Activated T-helper 17 cell treated with anti-CD3 and anti-CD28 coated beads, Interleukin-2, amount 50 U/mL, for 72 hours (primary cell): ENCODE measurements around the gene CHRM3. TPM values are rescaled to one million over a fixed set of nuclear protein-coding genes. Genes with fewer than 3 reads are reported as not detected.
"Not testable (repeated sequence)": the region's sequence is repeated elsewhere in the genome, so short reads cannot be mapped to it uniquely, and the experiment has no call there.

Source experiments
- ATAC-seq: fragments of 150-1000 bp; cut with Tn5 transposase; replicated peaks from 2 replicates; pipeline ENCODE4 v1.10.0; 2021; ENCODE audit warnings: mild to moderate bottlenecking, moderate library complexity
- H3K27ac Mint-ChIP-seq: one replicate; pipeline ENCODE4 v1.8.0; 2022; ENCODE audit warnings: mixed read lengths
- H3K27me3 Mint-ChIP-seq: one replicate; pipeline ENCODE4 v1.8.0; 2022; ENCODE audit warnings: mixed read lengths
- H3K36me3 Mint-ChIP-seq: one replicate; pipeline ENCODE4 v1.8.0; 2022; ENCODE audit warnings: low read depth, mild to moderate bottlenecking, mixed read lengths
- H3K4me1 Mint-ChIP-seq: one replicate; pipeline ENCODE4 v1.8.0; 2022; ENCODE audit warnings: mixed read lengths
- H3K4me3 Mint-ChIP-seq: one replicate; pipeline ENCODE4 v1.8.0; 2022; ENCODE audit warnings: mild to moderate bottlenecking, mixed read lengths
- H3K9me3 Mint-ChIP-seq: one replicate; pipeline ENCODE4 v1.8.0; 2022; ENCODE audit warnings: mixed read lengths
- total RNA-seq, 2 donors: library from RNA; stranded (reverse); gene quantifications; one replicate each; pipeline ENCODE4 v1.2.3, GENCODE V29; 2022

Gene CHRM3
- total RNA-seq = under 1 TPM; 0.13 to 0.26 TPM

GRCh38 chr1:239386453-239387303 is at the start of gene CHRM3:
TSS of gene CHRM3 (plus strand) at chr1:239386568. CDS start at chr1:239907452, 520,884 bp downstream.
- peak within 1 kb of the TSS; percentile 81 for H3K4me3 Mint-ChIP-seq
- H3K36me3 Mint-ChIP-seq = peaks cover 6% of the 10 kb centered on the region
- H3K4me1 Mint-ChIP-seq = peaks cover 13% of the 10 kb centered on the region
- no peaks in the 10 kb centered on the region for H3K9me3 Mint-ChIP-seq
- H3K27me3 Mint-ChIP-seq = peaks cover 63% of the 10 kb centered on the region
- no peak within 1 kb of the TSS for H3K27ac Mint-ChIP-seq
- peak; percentile 68 for ATAC-seq

- ATAC-seq = no peak
- H3K27ac Mint-ChIP-seq = no peak overlapping the region
- H3K9me3 Mint-ChIP-seq = no peaks in the 10 kb centered on the region
- H3K4me1 Mint-ChIP-seq = no peaks in the 10 kb centered on the region
- no peaks in the 10 kb centered on the region for H3K36me3 Mint-ChIP-seq
- H3K4me3 Mint-ChIP-seq = no peak overlapping the region
- H3K27me3 Mint-ChIP-seq = peaks cover 16% of the 10 kb centered on the region
These were observed 48.5 kb upstream of the CHRM3 start for GRCh38 chr1:239337799-239338430.

GRCh38 chr1:239347776-239348175 is 38.6 kb upstream of the CHRM3 start:
- Mint-ChIP-seq H3K4me3 (no peak overlapping the region), H3K27me3 (peaks cover 5% of the 10 kb centered on the region), H3K9me3 (no peaks in the 10 kb centered on the region), H3K36me3 (no peaks in the 10 kb centered on the region), H3K4me1 (no peaks in the 10 kb centered on the region), H3K27ac (no peak overlapping the region)
- no peak for ATAC-seq

GRCh38 chr1:239348635-239349353 is 37.6 kb upstream of the CHRM3 start:
- Mint-ChIP-seq H3K27ac (no peak overlapping the region), H3K27me3 (peaks cover 5% of the 10 kb centered on the region), H3K9me3 (no peaks in the 10 kb centered on the region), H3K4me1 (no peaks in the 10 kb centered on the region), H3K36me3 (no peaks in the 10 kb centered on the region), H3K4me3 (no peak overlapping the region)
- no peak for ATAC-seq

- no peaks in the 10 kb centered on the region for H3K4me1 Mint-ChIP-seq
These were observed 36.7 kb upstream of the CHRM3 start for GRCh38 chr1:239349699-239350098.

GRCh38 chr1:239353536-239353935 is 32.8 kb upstream of the CHRM3 start:
- Mint-ChIP-seq H3K27me3 (peaks cover 12% of the 10 kb centered on the region), H3K27ac (no peak overlapping the region), H3K4me3 (no peak overlapping the region), H3K4me1 (no peaks in the 10 kb centered on the region), H3K36me3 (no peaks in the 10 kb centered on the region), H3K9me3 (no peaks in the 10 kb centered on the region)
- ATAC-seq = no peak

More at GRCh38 chr1:239349699-239350098, 36.7 kb upstream of the CHRM3 start:
- no peak for ATAC-seq
- peaks cover 5% of the 10 kb centered on the region for H3K27me3 Mint-ChIP-seq
- H3K4me3 Mint-ChIP-seq = no peak overlapping the region
- H3K27ac Mint-ChIP-seq = no peak overlapping the region
- H3K36me3 Mint-ChIP-seq = no peaks in the 10 kb centered on the region
- H3K9me3 Mint-ChIP-seq = no peaks in the 10 kb centered on the region

- no peaks in the 10 kb centered on the region for H3K36me3 Mint-ChIP-seq
- ATAC-seq = no peak
- H3K4me3 Mint-ChIP-seq = no peak overlapping the region
- no peaks in the 10 kb centered on the region for H3K4me1 Mint-ChIP-seq
- peaks cover 12% of the 10 kb centered on the region for H3K27me3 Mint-ChIP-seq
- H3K9me3 Mint-ChIP-seq = no peaks in the 10 kb centered on the region
- no peak overlapping the region for H3K27ac Mint-ChIP-seq
These were observed 32.1 kb upstream of the CHRM3 start for GRCh38 chr1:239354231-239354630.

- peaks cover 15% of the 10 kb centered on the region for H3K27me3 Mint-ChIP-seq
- ATAC-seq = no peak
- no peaks in the 10 kb centered on the region for H3K9me3 Mint-ChIP-seq
- H3K4me3 Mint-ChIP-seq = no peak overlapping the region
- no peaks in the 10 kb centered on the region for H3K4me1 Mint-ChIP-seq
- no peaks in the 10 kb centered on the region for H3K36me3 Mint-ChIP-seq
- no peak overlapping the region for H3K27ac Mint-ChIP-seq
These were observed 28.5 kb upstream of the CHRM3 start for GRCh38 chr1:239357867-239358266.

GRCh38 chr1:239361403-239361802 is 25.0 kb upstream of the CHRM3 start:
- ATAC-seq = no peak
- no peaks in the 10 kb centered on the region for H3K9me3 Mint-ChIP-seq
- peaks cover 11% of the 10 kb centered on the region for H3K27me3 Mint-ChIP-seq
- no peaks in the 10 kb centered on the region for H3K4me1 Mint-ChIP-seq
- H3K4me3 Mint-ChIP-seq = no peak overlapping the region
- H3K36me3 Mint-ChIP-seq = no peaks in the 10 kb centered on the region
- H3K27ac Mint-ChIP-seq = no peak overlapping the region

DNA sequence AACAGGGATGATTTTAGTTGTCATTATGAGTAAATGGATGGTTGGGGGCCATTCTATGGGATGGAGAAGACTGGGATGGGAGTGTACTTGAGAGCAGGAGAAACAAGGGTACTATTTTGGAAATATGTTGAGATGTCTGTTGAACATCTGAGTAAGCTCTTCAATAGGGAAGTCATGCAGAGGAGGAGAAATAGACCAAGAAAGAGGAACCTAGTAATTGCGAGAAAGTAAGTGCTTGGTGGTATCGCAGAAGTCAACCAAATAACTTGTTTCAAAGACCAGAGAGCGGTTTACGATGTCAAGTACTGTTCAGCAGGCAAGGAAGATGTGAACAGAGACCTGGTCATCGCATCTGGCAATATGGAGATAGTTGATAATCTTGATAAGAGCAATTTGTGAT is 22.4 kb upstream of the CHRM3 start:
- Mint-ChIP-seq H3K27ac (no peak overlapping the region), H3K4me3 (no peak overlapping the region), H3K36me3 (no peaks in the 10 kb centered on the region), H3K27me3 (peaks cover 11% of the 10 kb centered on the region), H3K9me3 (no peaks in the 10 kb centered on the region), H3K4me1 (no peaks in the 10 kb centered on the region)
- ATAC-seq = no peak

- ATAC-seq = no peak
- Mint-ChIP-seq H3K27me3 (peaks cover 18% of the 10 kb centered on the region), H3K4me3 (no peak overlapping the region), H3K9me3 (no peaks in the 10 kb centered on the region), H3K4me1 (no peaks in the 10 kb centered on the region), H3K27ac (no peak overlapping the region), H3K36me3 (no peaks in the 10 kb centered on the region)
These were observed 19.1 kb upstream of the CHRM3 start for GRCh38 chr1:239367196-239367810.

DNA sequence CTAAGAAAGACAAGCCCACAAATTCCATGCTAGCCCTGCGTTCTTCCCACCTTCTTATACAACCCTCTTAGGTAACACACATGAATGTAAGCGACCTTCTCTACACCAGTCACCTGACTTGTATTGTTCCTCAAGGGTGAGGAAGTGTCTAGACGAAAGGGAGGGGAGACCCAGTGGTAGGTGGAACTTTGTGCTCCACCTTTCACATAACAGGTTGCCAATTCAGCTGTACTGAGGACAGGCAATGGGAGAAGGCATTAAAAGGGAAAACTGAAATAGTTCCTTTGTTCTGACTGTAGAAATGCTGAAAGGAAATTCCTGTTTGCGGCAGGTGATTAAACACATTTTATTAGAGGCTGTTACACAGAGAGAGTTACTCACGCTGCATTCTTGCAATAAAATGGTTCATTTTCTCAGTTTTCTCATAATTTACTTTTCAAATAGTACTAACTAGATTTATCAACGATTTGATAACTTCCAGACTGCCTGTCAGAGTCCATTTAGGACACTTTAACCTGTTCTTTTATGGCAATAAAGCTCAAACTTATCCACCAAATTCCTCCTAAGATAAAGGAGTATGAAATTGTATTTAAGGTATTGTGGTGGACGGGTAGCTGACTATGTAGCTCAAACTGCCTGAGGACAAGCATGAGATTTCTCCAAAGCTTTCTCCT is 17.8 kb upstream of the CHRM3 start:
- Mint-ChIP-seq H3K4me3 (no peak overlapping the region), H3K27ac (no peak overlapping the region), H3K27me3 (peaks cover 18% of the 10 kb centered on the region), H3K36me3 (no peaks in the 10 kb centered on the region), H3K9me3 (no peaks in the 10 kb centered on the region), H3K4me1 (no peaks in the 10 kb centered on the region)
- no peak for ATAC-seq

GRCh38 chr1:239370869-239371268 is 15.5 kb upstream of the CHRM3 start:
- not testable (repeated sequence) for H3K27ac Mint-ChIP-seq, H3K4me3 Mint-ChIP-seq, H3K4me1 Mint-ChIP-seq, H3K9me3 Mint-ChIP-seq, ATAC-seq, H3K36me3 Mint-ChIP-seq
- H3K27me3 Mint-ChIP-seq = peaks cover 18% of the 10 kb centered on the region

GRCh38 chr1:239382666-239383065 is 3.7 kb upstream of the CHRM3 start:
- no peak for ATAC-seq
- peaks cover 42% of the 10 kb centered on the region for H3K27me3 Mint-ChIP-seq
- H3K36me3 Mint-ChIP-seq = peaks cover 6% of the 10 kb centered on the region
- H3K9me3 Mint-ChIP-seq = no peaks in the 10 kb centered on the region
- peaks cover 13% of the 10 kb centered on the region for H3K4me1 Mint-ChIP-seq
- H3K4me3 Mint-ChIP-seq = no peak overlapping the region
- H3K27ac Mint-ChIP-seq = no peak overlapping the region
